D341Med (cell line): ENCODE data around the gene SLC25A6.
A peak's percentile ranks its signal among the peaks of the same experiment; 100 is the strongest.
"Not testable (repeated sequence)": the region's sequence is repeated elsewhere in the genome, so short reads cannot be mapped to it uniquely, and the experiment has no call there.

Experiments used
- DNase-seq: peaks from one replicate; pipeline ENCODE4 v3.0.0; 2012; ENCODE audit warnings: low spot score

The SLC25A6 gene

DNA sequence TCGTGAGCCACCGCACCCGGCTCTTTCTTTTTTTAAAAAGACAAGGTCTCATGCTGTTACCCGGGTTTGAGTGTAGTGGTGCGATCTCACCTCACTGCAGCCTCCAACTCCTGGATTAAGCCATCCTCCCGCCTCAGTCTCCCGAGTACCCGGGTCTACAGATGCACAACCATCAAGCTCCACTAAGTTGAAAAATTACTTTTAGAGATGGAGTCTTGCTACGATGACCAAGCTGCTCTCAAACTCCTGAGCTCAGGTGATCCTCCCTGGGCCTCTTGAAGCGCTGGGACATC is 2.0 kb downstream of the SLC25A6 start:
- DNase-seq = no peak

DNA sequence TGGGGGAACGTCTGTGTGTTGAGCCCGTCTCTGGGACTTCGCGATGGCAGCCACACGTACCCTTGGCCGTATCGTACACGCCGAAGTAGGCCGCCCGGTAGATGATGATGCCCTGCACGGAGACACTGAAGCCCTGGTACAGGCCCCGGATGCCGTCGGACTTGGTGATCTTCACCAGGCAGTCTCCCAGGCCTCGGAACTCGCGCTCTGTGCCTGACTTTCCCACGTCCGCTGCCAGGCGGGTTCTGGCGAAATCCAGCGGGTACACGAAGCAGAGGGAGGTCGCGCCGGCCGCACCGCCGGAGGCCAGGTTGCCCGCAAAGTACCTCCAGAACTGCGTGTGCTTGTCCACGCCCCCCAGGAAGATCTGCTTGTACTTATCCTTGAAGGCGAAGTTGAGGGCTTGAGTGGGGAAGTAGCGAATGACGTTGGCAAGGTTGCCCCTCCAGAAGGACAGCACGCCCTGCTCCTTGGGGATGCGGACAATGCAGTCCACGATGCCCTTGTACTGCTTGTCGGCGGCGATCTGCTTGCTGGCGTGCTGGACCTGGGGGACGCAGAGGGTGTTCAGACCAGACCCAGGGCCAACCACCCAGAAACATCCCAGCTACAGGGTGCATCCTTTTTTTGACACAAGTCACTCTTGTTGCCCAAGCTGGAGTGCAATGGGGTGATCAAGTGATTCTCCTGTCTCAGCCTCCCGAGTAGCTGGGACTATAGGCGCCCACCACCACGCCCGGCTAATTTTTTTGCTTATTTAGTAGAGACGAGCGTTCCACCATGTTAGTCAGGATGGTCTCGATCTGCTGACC is 2.5 kb downstream of the SLC25A6 start:
- DNase-seq = no peak

DNA sequence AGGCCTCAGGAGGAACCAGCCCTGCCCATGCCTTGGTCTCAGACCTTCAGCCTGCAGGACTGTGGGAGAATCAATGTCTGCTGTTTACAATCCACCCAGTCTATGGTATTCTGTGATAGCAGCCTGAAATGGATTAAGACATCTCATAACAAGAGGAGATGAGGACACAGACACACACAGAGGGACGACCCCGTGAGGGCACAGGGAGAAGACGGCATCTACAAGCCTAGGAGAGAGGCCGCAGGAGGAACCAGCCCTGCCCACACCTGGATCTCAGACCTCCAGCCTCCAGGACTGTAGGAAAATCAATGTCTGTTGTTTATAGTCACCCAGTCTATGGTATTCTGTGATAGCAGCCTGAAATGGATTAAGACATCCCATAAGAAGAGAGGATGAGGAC is 3.3 kb downstream of the SLC25A6 start:
- no peak for DNase-seq

DNA sequence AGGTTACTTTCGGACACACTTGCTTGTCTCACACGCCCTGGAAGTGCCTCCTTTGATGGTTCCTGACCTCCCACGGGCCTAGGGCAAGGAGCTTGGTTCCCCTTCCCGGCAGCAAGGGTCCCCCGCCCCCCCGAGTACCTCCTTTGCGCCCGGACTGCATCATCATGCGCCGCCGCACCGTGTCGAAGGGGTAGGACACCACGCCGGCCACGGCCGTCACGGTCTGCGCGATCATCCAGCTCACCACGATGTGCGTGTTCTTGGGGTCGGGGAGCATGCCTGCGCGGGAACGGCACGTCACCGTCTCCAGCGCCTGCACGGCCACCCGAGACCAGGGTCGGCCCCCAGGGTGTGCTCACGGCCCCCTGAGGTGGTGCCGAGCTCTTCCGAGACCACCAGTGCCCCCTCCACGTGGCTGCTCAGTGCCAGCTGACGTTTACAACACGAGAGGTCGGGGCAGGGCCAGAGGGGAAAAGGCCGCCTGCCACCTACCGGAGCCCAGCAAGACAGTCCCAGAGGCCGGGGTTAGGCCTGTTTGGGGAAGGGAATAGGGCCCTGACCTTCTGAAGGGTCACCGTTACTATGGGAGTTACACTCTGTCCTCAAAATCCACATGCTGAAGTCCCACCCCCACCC is 4.7 kb downstream of the SLC25A6 start:
- no peak for DNase-seq

DNA sequence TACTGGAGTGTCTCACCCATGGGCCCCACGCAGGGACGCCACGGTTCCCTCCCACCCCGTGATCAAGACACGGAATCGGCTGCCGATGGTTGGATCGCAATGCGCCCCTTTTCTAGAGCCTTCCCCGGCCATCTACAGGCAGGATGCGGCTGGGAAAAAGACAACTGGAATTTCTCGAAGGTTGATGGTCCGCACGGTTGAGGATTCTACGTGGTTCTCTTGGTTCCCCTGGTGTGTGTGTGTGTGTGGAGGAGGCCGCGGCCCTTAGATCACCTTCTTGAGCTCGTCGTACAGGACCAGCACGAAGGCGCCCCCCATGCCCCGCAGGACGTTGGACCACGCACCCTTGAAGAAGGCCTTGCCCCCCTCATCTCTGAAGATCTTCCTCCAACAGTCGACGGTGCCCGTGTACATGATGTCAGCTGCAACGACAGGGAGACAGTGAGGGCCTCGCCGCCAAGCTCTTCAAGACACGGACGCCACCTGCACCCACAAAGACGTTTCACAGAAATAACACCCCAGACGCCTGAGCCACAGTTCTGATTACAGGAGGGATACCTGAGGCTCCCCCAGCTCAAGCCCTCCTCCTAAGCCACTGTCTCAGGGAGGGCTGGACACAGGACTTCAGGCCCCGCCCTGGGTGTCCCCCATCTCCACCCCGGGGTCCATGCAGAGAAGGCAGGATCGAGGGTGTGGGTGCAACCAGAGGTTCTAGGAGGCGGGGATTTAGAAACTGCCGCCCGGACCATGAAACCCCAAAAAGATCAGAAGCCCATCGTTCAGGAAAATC is 5.4 kb downstream of the SLC25A6 start:
- DNase-seq = no peak

DNA sequence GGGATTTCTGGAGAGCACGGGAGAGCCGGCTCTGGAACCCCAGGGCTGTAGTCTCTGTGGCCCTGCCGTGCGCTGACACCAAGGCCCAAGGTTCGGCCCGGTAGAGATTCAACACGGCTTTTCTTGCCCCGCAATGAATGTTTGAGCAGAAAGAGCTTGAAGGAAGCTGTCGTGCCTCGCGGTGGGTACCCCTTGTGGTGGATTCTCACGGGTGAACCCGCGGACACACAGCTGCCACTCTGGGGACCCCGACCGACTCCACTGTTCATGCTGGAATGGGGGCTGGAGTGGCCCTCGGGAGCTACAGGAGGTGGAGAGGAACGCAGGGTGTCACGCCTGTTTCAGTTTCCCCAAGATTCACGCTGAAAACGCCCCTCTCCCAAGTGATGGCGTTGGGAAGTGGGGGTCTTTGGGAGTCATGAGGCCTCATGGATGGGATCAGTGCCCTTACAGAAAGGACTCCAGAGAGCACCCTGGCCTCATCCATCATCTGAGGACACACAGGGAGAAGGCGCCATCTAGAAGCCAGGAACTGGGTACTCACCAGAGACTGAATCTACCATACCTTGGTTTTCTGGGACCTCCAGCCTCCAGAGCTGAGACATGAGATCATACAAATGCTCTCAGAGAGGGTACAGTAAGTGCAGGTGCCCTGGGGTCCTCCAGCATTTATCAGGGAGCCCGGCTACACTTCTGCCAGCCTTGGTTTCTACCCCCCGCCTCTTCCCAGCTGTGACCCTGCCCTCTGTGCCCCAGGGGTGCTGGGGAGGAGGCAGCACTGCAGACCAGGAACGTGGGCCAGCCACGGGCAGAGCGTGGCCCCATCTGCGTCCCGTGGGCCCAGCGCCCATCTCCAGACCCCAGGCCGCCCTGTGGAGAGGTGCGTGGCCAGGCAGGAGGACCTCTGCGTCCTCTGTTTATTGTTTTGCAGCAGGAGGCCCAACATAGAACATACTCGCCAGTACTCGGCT is 6.4 kb downstream of the SLC25A6 start:
- peak; percentile 22 for DNase-seq

DNA sequence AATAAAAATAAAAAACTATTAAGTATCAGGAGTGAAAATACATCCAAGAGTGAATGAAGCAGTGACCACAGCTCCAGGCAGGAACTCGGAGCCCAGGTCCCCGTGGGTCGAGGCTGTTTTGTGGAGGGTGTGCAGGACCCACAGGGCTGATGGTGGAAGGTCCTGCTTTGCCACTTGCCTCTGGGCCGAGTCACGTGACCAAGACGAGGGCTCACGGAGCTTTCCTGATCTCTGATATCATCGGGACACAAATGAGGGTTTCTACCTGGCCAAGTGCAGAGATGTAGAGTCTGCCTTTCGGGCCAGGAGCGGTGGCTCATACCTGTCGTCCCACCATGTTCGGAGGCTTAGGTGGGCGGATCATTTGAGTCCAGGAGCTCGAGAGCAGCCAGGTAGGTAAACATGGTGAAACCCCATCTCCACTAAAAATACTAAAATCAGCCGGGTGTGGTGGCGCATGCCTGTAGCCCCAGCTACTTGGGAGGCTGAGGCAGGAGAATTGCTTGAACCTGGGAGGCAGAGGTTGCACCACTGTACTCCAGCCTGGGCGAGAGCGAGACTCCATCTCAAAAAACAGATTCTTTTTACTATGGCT is 7.2 kb downstream of the SLC25A6 start:
- peak; percentile 20 for DNase-seq

DNA sequence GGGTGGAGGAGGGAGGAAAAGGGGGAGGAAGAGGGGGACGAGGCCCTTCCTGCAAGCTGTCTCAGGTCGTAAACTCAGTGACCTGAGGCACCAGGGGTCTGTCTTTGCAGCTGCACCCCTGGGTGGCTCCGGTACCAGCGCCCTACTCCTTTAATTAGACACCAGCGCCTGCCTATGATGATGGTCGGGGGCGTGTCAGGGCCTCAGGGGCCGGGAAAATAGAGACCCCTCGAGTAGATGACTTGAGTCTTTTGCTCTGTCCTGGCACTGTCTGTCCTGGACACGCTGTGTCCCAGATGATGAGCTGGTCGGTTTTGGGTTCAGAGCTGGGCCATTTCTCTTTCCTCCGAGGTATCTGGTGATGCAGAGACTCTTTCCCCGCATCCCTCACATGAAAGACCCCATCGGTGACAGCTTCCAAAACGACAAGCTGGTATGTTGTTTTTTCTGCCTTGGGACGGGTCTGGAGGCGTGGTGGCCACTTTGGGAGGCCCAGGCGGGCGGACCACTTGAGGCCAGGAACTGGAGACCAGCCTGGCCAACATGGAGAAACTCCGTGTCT is 11.2 kb downstream of the SLC25A6 start:
- DNase-seq = peak; percentile 63

DNA sequence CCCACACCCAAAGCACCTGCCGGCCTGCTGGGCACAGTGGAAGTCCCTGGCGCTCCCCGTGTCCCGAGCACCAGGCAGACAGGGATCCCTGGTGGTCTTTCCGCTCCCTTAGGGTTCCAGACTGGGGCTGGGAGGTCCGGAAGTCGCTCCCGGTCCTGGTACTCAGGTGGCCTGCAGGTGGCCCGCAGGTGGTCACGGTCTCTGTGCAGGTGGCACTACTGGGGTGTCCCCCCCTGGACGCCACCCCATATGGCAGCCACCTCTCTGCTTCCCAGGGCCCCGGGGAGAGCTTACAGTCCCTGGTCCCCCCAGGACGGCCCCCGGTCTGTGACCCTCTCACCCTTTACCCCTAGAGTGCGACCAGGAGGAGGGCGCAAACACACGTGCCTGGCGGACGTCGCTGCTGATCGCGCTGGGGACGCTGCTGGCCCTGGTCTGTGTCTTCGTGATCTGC is 13.6 kb downstream of the SLC25A6 start:
- DNase-seq = peak; percentile 37

DNA sequence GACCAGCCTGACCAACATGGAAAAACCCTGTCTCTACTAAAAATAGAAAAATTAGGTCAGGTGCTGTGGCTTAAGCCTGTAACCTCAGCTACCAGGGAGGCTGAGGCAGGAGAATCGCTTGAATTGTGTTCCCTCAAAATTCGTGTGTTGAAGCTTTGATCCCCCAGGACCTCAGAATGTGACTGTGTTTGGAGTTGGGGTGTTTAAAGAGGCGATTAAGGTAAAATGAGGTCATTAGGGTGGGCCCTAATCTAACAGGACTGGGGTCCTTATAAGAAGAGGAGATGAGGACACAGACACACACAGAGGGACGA is 23.6 kb downstream of the SLC25A6 start:
- no peak for DNase-seq

DNA sequence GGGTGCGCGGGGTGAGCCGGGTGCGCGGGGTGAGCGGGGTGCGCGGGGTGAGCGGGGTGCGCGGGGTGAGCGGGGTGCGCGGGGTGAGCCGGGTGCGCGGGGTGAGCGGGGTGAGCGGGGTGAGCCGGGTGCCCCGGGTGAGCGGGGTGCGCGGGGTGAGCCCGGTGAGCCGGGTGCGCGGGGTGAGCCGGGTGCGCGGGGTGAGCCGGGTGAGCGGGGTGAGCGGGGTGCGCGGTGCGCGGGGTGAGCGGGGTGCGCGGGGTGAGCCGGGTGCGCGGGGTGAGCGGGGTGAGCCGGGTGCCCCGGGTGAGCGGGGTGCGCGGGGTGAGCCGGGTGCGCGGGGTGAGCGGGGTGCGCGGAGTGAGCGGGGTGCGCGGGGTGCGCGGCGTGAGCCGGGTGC is 25.6 kb downstream of the SLC25A6 start:
- not testable (repeated sequence) for DNase-seq

DNA sequence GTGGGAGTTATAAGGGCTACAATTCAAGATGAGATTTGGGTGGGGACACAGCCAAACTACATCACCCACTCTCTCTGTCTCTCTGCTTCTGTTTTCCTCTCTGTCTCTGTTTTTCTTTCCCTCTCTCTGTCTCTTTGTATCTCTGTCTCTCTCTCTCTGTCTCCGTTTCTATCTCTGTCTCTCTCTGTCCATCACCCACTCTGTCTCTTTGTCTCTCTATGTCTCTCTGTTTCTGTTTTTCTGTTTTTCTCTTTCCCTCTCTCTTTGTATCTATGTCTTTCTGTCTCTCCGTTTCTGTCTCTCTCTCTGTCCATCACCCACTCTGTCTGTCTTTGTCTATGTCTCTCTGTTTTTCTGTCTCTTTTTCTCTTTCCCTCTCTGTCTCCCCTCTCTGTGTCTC is 30.0 kb downstream of the SLC25A6 start:
- no peak for DNase-seq

DNA sequence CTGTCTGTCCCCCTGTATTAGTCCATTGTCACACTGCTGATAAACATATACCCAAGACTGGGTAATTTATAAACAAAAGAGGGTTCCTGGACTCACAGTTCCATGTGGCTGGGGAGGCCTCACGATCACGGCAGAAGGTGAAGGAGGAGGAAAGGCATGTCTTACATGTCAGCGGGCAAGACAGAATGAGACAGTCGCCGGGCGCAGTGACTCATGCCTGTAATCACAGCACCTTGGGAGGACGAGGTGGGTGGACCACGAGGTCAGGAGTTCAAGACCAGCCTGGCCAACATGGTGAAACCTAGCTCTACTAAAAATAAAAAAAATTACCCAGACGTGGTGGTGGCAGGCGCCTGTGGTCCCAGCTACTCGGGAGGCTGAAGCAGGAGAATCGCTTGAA is 30.6 kb downstream of the SLC25A6 start:
- no peak for DNase-seq

DNA sequence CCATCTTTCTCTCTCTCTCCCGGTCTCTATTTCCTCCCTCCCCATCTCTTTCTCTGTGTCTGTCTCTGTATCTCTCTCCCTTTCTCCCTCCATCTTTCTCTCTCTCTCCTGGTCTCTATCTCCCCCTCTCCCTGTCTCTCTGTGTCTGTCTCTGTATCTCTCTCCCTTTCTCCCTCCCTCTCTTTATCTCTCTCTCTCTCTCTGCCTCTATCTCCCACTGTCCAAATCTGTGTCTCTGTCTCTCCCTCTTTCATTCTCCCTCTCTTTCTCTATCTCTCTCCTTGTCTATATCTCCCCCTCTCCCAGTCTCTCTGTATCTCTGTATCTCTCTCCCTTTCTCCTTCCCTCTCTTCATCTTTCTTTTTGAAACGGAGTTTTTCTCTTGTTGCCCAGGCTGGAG is 31.7 kb downstream of the SLC25A6 start:
- DNase-seq = no peak

DNA sequence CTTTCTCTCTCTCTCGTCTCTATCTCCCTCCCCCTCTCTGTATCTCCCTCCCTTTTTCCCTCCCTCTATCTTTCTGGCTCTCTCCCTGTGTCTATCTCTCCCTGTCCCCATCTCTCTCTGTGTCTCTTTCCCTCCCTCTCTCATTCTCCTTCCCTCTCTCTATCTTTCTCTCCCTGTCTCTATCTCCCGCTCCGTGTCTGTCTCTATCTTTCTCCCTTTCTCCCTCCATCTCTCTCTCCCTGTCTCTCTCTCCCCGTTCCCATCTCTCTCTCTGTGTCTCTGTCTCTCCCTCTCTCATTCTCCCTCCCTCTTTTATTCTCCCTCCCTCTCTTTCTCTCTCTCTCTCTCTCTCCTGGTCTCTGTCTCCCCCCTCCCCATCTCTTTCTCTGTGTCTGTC is 32.4 kb downstream of the SLC25A6 start:
- DNase-seq = no peak

DNA sequence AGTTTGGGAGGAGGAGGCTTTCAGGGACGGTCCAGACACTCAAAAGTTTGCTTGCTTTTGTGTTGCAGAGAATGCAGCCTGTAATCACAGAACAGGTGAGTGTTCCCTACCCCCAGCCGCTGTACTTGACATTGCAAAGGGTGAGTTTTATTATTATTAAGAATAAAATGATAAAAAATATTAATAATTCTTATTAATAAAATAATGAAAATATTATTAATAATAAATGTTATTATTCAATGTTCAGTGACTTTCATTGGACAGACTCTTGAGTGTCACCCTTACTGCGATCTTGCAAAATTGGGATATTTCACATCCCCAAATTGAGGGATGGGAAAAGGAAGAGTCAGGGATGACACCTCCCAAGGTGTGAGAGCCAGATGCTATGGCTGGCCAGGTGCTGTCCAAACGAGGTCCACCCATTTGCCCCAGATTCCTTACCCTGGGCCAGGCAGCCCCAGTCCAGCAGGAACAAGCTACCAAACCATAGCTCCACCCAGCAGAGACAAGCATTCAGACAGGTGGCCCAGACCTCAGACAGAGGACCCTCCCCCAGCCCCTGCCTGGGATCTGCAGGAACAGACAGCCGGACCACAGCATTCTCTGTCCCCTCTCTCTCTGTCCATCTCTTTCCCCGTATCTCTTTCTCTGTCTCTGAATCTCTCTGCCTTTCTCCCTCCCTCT is 33.0 kb downstream of the SLC25A6 start:
- no peak for DNase-seq

DNA sequence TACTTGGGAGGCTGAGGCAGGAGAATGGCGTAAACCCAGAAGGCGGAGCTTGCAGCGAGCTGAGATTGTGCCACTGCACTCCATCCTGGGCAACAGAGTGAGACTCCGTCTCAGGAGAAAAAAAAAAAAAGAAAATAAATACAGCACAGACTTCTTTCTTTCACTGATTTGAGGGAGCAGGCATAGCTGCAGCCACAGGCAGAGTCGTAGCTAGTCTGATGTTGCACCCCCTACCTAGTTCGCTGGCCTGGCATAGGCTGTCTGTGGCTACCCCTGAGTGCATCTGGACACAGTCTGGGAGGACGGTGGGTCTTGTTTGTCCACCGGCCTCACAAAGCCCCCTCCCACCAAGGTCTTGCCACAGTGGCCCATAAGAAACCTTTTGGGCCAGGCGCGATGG is 33.9 kb downstream of the SLC25A6 start:
- DNase-seq = no peak

DNA sequence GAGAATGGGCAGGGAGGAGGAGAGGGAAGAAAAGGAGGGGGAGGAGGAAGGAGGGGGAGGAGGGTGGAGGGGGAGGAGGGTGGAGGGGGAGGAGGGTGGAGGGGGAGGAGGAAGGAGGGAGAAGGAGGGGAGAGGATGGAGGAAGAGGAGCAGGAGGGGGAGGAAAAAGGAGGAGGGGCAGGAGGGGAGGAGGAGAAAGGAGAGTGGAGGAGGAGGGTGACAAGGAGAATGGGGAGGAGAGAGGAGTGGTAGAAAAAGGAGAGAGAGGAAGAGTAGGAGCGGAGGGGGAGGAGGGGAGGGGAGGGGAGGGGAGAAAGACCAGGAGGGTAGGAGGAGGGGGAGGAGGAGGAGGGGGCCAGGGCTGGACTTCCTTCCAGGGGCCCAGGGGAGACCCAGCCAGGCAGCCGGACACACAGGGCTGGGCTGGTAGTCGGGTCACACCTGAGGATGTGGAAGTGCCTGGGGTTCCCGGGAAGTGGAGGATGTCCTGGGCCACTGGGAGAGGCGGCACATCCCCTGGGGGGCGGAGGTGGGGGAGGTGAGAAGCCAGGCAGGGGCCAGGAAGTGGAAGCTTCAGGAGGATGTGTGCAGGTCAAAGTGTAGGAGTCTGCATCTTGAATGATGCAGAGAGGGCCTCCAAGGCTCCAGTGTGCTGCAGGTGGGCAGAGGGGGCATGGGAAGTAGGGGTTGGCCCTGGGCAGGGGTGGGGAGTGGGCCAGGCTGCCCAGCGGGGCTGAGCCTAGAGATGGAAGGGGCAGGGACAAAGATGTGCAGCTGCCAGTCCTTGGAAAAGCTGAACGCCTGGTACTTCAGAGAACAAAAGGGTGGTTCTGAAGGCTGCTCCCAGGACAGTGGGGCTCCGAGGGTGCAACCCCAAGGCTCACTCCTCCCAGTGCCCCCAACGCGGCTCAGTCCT is 36.5 kb downstream of the SLC25A6 start:
- peak; percentile 42 for DNase-seq
